Activated naive CD4-positive, alpha-beta T cell treated with anti-CD3 and anti-CD28 coated beads for 36 hours (primary cell): ENCODE measurements around the gene RTKN2. TPM values are rescaled to one million over a fixed set of nuclear protein-coding genes. Genes with fewer than 3 reads are reported as not detected.

Source experiments
- CTCF ChIA-PET: fragments of 350-600 bp; sonication (Branson Sonifier 250); formaldehyde crosslinking; loops from one replicate; lab custom pipeline; 2021; ENCODE audit warnings: antibody characterized with exemption; lab: Charles Lee
- DNase-seq: peaks from one replicate; pipeline ENCODE4 v3.0.0-alpha.2; 2020
- H3K27ac Mint-ChIP-seq: one replicate; pipeline ENCODE4 v1.8.0; 2021; ENCODE audit warnings: mild to moderate bottlenecking, mixed read lengths
- H3K27me3 Mint-ChIP-seq: one replicate; pipeline ENCODE4 v1.8.0; 2021; ENCODE audit warnings: low read depth, mixed read lengths
- H3K36me3 Mint-ChIP-seq: one replicate; pipeline ENCODE4 v1.8.0; 2021; ENCODE audit warnings: low read depth, mixed read lengths
- H3K4me1 Mint-ChIP-seq: one replicate; pipeline ENCODE4 v1.8.0; 2021; ENCODE audit warnings: low read depth, mixed read lengths
- H3K4me3 Mint-ChIP-seq: one replicate; pipeline ENCODE4 v1.8.0; 2021; ENCODE audit warnings: mild to moderate bottlenecking, moderate library complexity, mixed read lengths
- H3K9me3 Mint-ChIP-seq: one replicate; pipeline ENCODE4 v1.8.0; 2021; ENCODE audit warnings: mixed read lengths
- intact Hi-C: fragments of 100-400 bp; cut with micrococcal nuclease; formaldehyde crosslinking; loops from one replicate; pipeline ENCODE4 v1.15.1; 2023
- total RNA-seq, 2 experiments: library from RNA; stranded (reverse); gene quantifications; one replicate each; pipeline ENCODE4 v1.2.3, GENCODE V29; 2021

The RTKN2 gene
- total RNA-seq, 2 experiments from 2014 or later = 4.7 to 5.4 TPM

GRCh38 chr10:62183857-62184795 is 84.5 kb downstream of the RTKN2 start:
- DNase-seq = peak; percentile 36
- CTCF ChIA-PET = interaction anchor here (0.5 to 2.4 kb wide), 11 partner anchors 11 to 287 kb away, joined by 3 to 11 read pairs (median 4); no protein-coding TSS in a partner anchor
- Mint-ChIP-seq H3K36me3 (peaks cover 26% of the 10 kb centered on the region), H3K4me1 (peaks cover 85% of the 10 kb centered on the region), H3K4me3 (peak overlapping the region; percentile 26), H3K27me3 (no peaks in the 10 kb centered on the region), H3K27ac (peak overlapping the region; percentile 99), H3K9me3 (peaks cover 14% of the 10 kb centered on the region)
- intact Hi-C loops = loop anchor here (1.0 to 10.0 kb wide), 20 partner anchors 36 to 1083 kb away; partner anchors contain the start of gene NRBF2

GRCh38 chr10:62183442-62183841 is 85.2 kb downstream of the RTKN2 start:
- Mint-ChIP-seq H3K4me1 (peaks cover 88% of the 10 kb centered on the region), H3K4me3 (no peak overlapping the region), H3K9me3 (peaks cover 19% of the 10 kb centered on the region), H3K36me3 (peaks cover 31% of the 10 kb centered on the region), H3K27ac (peak overlapping the region; percentile 99), H3K27me3 (no peaks in the 10 kb centered on the region)
- CTCF ChIA-PET = interaction anchor here (0.5 to 2.5 kb wide), 11 partner anchors 11 to 286 kb away, joined by 3 to 13 read pairs (median 4); no protein-coding TSS in a partner anchor
- peak; percentile 68 for DNase-seq
- intact Hi-C loops = loop anchor here (1.0 to 10.0 kb wide), 20 partner anchors 35 to 1084 kb away; partner anchors contain the start of gene NRBF2

- Mint-ChIP-seq H3K4me1 (peaks cover 86% of the 10 kb centered on the region), H3K27ac (peak overlapping the region; percentile 98), H3K9me3 (peaks cover 22% of the 10 kb centered on the region), H3K27me3 (no peaks in the 10 kb centered on the region), H3K36me3 (peaks cover 30% of the 10 kb centered on the region), H3K4me3 (no peak overlapping the region)
- intact Hi-C loops = loop anchor here (2.0 to 10.0 kb wide), 7 partner anchors 48 to 1085 kb away; partner anchors contain the start of gene NRBF2
- CTCF ChIA-PET = interaction anchor here (0.9 to 2.5 kb wide), 7 partner anchors 10 to 283 kb away, joined by 3 to 13 read pairs (median 4); no protein-coding TSS in a partner anchor
- no peak for DNase-seq
These were observed 86.0 kb downstream of the RTKN2 start for GRCh38 chr10:62182595-62182994.

GRCh38 chr10:62182171-62182570 is 86.5 kb downstream of the RTKN2 start:
- H3K27me3 Mint-ChIP-seq = no peaks in the 10 kb centered on the region
- intact Hi-C loops = loop anchor here (2.0 to 10.0 kb wide), 7 partner anchors 47 to 1085 kb away; partner anchors contain the start of gene NRBF2
- H3K9me3 Mint-ChIP-seq = peaks cover 22% of the 10 kb centered on the region
- H3K4me1 Mint-ChIP-seq = peaks cover 85% of the 10 kb centered on the region
- peaks cover 31% of the 10 kb centered on the region for H3K36me3 Mint-ChIP-seq
- DNase-seq = no peak
- CTCF ChIA-PET = interaction anchor here (0.9 to 2.5 kb wide), 6 partner anchors 10 to 283 kb away, joined by 3 to 13 read pairs (median 4); no protein-coding TSS in a partner anchor
- H3K4me3 Mint-ChIP-seq = peak overlapping the region; percentile 11
- H3K27ac Mint-ChIP-seq = peak overlapping the region; percentile 98

GRCh38 chr10:62180677-62181076 is 88.0 kb downstream of the RTKN2 start:
- Mint-ChIP-seq H3K4me3 (no peak overlapping the region), H3K36me3 (peaks cover 32% of the 10 kb centered on the region), H3K4me1 (peaks cover 73% of the 10 kb centered on the region), H3K27ac (peak overlapping the region; percentile 98), H3K9me3 (peaks cover 22% of the 10 kb centered on the region), H3K27me3 (no peaks in the 10 kb centered on the region)
- no peak for DNase-seq
- CTCF ChIA-PET = interaction anchor here (1.3 kb wide), 1 partner anchor 64 kb away, joined by 3 read pairs; no protein-coding TSS in a partner anchor
- intact Hi-C loops = loop anchor here (5.0 to 10.0 kb wide), 5 partner anchors 347 to 1087 kb away; partner anchors contain the start of gene NRBF2

GRCh38 chr10:62178568-62178967 is 90.1 kb downstream of the RTKN2 start:
- peaks cover 22% of the 10 kb centered on the region for H3K9me3 Mint-ChIP-seq
- CTCF ChIA-PET = interaction anchor here (0.7 kb wide), 1 partner anchor 192 kb away, joined by 3 read pairs; no protein-coding TSS in a partner anchor

GRCh38 chr10:62177111-62177510 is 91.5 kb downstream of the RTKN2 start:
- no peak overlapping the region for H3K4me3 Mint-ChIP-seq
- peaks cover 41% of the 10 kb centered on the region for H3K36me3 Mint-ChIP-seq

More at GRCh38 chr10:62178568-62178967, 90.1 kb downstream of the RTKN2 start:
- Mint-ChIP-seq H3K4me3 (no peak overlapping the region), H3K27me3 (no peaks in the 10 kb centered on the region), H3K27ac (peak overlapping the region; percentile 47), H3K4me1 (peaks cover 63% of the 10 kb centered on the region), H3K36me3 (peaks cover 32% of the 10 kb centered on the region)
- no peak for DNase-seq
- intact Hi-C loops = no loop called here

GRCh38 chr10:62175251-62175650 is 93.4 kb downstream of the RTKN2 start:
- H3K9me3 Mint-ChIP-seq = peaks cover 30% of the 10 kb centered on the region
- peaks cover 33% of the 10 kb centered on the region for H3K4me1 Mint-ChIP-seq
- no peak overlapping the region for H3K4me3 Mint-ChIP-seq
- no peak overlapping the region for H3K27ac Mint-ChIP-seq
- intact Hi-C loops = no loop called here
- CTCF ChIA-PET = interaction anchor here (1.0 kb wide), 1 partner anchor 70 kb away, joined by 3 read pairs; no protein-coding TSS in a partner anchor
- no peaks in the 10 kb centered on the region for H3K27me3 Mint-ChIP-seq
- H3K36me3 Mint-ChIP-seq = peaks cover 25% of the 10 kb centered on the region
- no peak for DNase-seq

More at GRCh38 chr10:62177111-62177510, 91.5 kb downstream of the RTKN2 start:
- no peak for DNase-seq
- no peaks in the 10 kb centered on the region for H3K27me3 Mint-ChIP-seq
- CTCF ChIA-PET = interaction anchor here (0.8 to 1.5 kb wide), 2 partner anchors 73 to 162 kb away, joined by 3 read pairs; no protein-coding TSS in a partner anchor
- no peak overlapping the region for H3K27ac Mint-ChIP-seq
- peaks cover 32% of the 10 kb centered on the region for H3K9me3 Mint-ChIP-seq
- H3K4me1 Mint-ChIP-seq = peaks cover 52% of the 10 kb centered on the region
- intact Hi-C loops = loop anchor here (1.0 kb wide), 1 partner anchor 10 kb away; no protein-coding TSS in a partner anchor

- intact Hi-C loops = no loop called here
- no peak overlapping the region for H3K4me3 Mint-ChIP-seq
- H3K27me3 Mint-ChIP-seq = no peaks in the 10 kb centered on the region
- H3K36me3 Mint-ChIP-seq = peaks cover 12% of the 10 kb centered on the region
- H3K9me3 Mint-ChIP-seq = peaks cover 16% of the 10 kb centered on the region
- no peak for DNase-seq
- no peak overlapping the region for H3K27ac Mint-ChIP-seq
- peaks cover 20% of the 10 kb centered on the region for H3K4me1 Mint-ChIP-seq
- CTCF ChIA-PET = interaction anchor here (0.6 to 1.0 kb wide), 2 partner anchors 10 to 11 kb away, joined by 3 read pairs; no protein-coding TSS in a partner anchor
These were observed 96.2 kb downstream of the RTKN2 start for GRCh38 chr10:62172465-62172864.

- H3K36me3 Mint-ChIP-seq = peaks cover 10% of the 10 kb centered on the region
- DNase-seq = no peak
- H3K4me1 Mint-ChIP-seq = peaks cover 20% of the 10 kb centered on the region
- no peak overlapping the region for H3K4me3 Mint-ChIP-seq
- CTCF ChIA-PET = no interaction called here
- no peak overlapping the region for H3K27ac Mint-ChIP-seq
- H3K9me3 Mint-ChIP-seq = peaks cover 16% of the 10 kb centered on the region
- H3K27me3 Mint-ChIP-seq = no peaks in the 10 kb centered on the region
- intact Hi-C loops = no loop called here
These were observed 96.9 kb downstream of the RTKN2 start for GRCh38 chr10:62171791-62172190.

- CTCF ChIA-PET = interaction anchor here (0.6 to 0.7 kb wide), 2 partner anchors 85 to 1380 kb away, joined by 3 to 4 read pairs; no protein-coding TSS in a partner anchor
- Mint-ChIP-seq H3K27me3 (no peaks in the 10 kb centered on the region), H3K4me1 (peaks cover 26% of the 10 kb centered on the region), H3K27ac (no peak overlapping the region), H3K9me3 (peaks cover 16% of the 10 kb centered on the region), H3K36me3 (peaks cover 10% of the 10 kb centered on the region), H3K4me3 (no peak overlapping the region)
- no peak for DNase-seq
- intact Hi-C loops = no loop called here
These were observed 97.9 kb downstream of the RTKN2 start for GRCh38 chr10:62170732-62171131.
